HL-60 (cell line): Measurements from ENCODE around the gene CNPY3.

Experiments used
- POLR2AphosphoS5 ChIP-seq: IDR thresholded peaks from 2 replicates; pipeline ENCODE4 v1.6.1; 2012; ENCODE audit warnings: low read depth
- TF ChIP-seq, protein P1 (sequence below): IDR thresholded peaks from one replicate; pipeline ENCODE4 v1.5.1; 2011; ENCODE audit warnings: low read length, control low read depth, inconsistent platforms; ENCODE audit not compliant: insufficient read depth

DNA sequence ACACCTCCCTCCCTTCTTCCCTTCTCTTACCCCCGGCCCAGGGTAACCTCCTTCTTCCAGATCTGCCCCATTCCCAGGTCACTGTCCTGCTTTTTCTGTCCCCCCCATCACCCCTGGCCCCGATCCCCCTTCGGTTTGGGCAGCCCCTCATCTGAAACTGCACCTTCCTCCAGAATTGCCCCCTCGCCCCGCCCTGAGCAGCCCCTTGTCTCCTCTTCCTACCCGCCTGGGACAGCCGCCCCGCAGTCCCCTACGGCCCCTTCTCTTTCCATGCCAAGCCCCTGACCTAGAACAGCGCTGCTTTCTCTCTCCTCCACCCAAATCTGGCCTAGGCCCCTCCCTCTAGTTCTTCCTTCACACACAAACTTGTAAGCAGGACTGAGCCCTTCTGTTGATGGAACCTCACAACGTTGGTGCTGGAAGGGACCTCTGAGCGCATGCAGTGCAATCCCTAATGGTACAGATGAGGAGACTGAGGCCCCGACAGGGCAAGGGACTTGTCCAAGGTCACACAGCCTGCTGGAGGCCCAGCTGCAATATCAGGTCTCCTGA is 55.7 kb downstream of the CNPY3 start:
- no peak for TF ChIP-seq POLR2AphosphoS5
- TF ChIP-seq, protein P1, sequence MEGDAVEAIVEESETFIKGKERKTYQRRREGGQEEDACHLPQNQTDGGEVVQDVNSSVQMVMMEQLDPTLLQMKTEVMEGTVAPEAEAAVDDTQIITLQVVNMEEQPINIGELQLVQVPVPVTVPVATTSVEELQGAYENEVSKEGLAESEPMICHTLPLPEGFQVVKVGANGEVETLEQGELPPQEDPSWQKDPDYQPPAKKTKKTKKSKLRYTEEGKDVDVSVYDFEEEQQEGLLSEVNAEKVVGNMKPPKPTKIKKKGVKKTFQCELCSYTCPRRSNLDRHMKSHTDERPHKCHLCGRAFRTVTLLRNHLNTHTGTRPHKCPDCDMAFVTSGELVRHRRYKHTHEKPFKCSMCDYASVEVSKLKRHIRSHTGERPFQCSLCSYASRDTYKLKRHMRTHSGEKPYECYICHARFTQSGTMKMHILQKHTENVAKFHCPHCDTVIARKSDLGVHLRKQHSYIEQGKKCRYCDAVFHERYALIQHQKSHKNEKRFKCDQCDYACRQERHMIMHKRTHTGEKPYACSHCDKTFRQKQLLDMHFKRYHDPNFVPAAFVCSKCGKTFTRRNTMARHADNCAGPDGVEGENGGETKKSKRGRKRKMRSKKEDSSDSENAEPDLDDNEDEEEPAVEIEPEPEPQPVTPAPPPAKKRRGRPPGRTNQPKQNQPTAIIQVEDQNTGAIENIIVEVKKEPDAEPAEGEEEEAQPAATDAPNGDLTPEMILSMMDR: no peak
